GM23248 (cell line): Measurements from ENCODE around the gene DRC1. TPM values are rescaled to one million over a fixed set of nuclear protein-coding genes. Genes with fewer than 3 reads are reported as not detected.

ENCODE experiments used
- DNase-seq: peaks from one replicate; pipeline ENCODE4 v3.0.0-alpha.2; 2015
- H2AFZ ChIP-seq: fragments of 200-600 bp; sonication (generic); 2 replicates; pipeline ENCODE4 v1.6.1; 2016; ENCODE audit warnings: antibody characterized with exemption
- H3F3A ChIP-seq: fragments of 200-600 bp; sonication (generic); 2 replicates; pipeline ENCODE4 v1.6.1; 2016; ENCODE audit warnings: mild to moderate bottlenecking, antibody characterized with exemption, mixed run types; ENCODE audit not compliant: insufficient read depth
- H3K27ac ChIP-seq: fragments of 200-600 bp; sonication (generic); 2 replicates; pipeline ENCODE4 v1.5.1; 2016; ENCODE audit warnings: mild to moderate bottlenecking
- H3K27me3 ChIP-seq: fragments of 200-600 bp; sonication (generic); replicated peaks from 2 replicates; pipeline ENCODE4 v1.6.1; 2016; ENCODE audit warnings: mild to moderate bottlenecking; ENCODE audit not compliant: insufficient read depth
- H3K36me3 ChIP-seq: fragments of 200-600 bp; sonication (generic); 2 replicates; pipeline ENCODE4 v1.6.1; 2016; ENCODE audit warnings: low read depth, mild to moderate bottlenecking
- H3K4me1 ChIP-seq: fragments of 200-600 bp; sonication (generic); 2 replicates; pipeline ENCODE4 v1.6.1; 2016; ENCODE audit warnings: mild to moderate bottlenecking; ENCODE audit not compliant: insufficient read depth
- H3K4me2 ChIP-seq: fragments of 200-600 bp; sonication (generic); one replicate; pipeline ENCODE4 v1.6.1; 2016; ENCODE audit warnings: mild to moderate bottlenecking; ENCODE audit not compliant: unreplicated experiment
- H3K4me3 ChIP-seq: fragments of 200-600 bp; sonication (generic); 2 replicates; pipeline ENCODE4 v1.5.1; 2016; ENCODE audit warnings: mild to moderate bottlenecking
- H3K79me2 ChIP-seq: fragments of 200-600 bp; sonication (generic); 2 replicates; pipeline ENCODE4 v1.6.1; 2016; ENCODE audit warnings: mild to moderate bottlenecking; ENCODE audit not compliant: insufficient read depth
- H3K9ac ChIP-seq: fragments of 200-600 bp; sonication (generic); 2 replicates; pipeline ENCODE4 v1.6.1; 2016; ENCODE audit warnings: mild to moderate bottlenecking
- H3K9me2 ChIP-seq: fragments of 200-600 bp; sonication (generic); 2 replicates; pipeline ENCODE4 v1.6.1; 2016; ENCODE audit warnings: mixed run types, mild to moderate bottlenecking, moderate library complexity; ENCODE audit not compliant: insufficient read depth
- H3K9me3 ChIP-seq: fragments of 200-600 bp; sonication (generic); one replicate; pipeline ENCODE4 v1.6.1; 2017; ENCODE audit warnings: low read depth
- H4K20me1 ChIP-seq: fragments of 200-600 bp; sonication (generic); 2 replicates; pipeline ENCODE4 v1.6.0; 2016; ENCODE audit not compliant: insufficient read depth
- EZH2 ChIP-seq: fragments of 200-600 bp; sonication (generic); IDR thresholded peaks from 2 replicates; pipeline ENCODE4 v1.6.1; 2018; ENCODE audit warnings: antibody characterized with exemption, mild to moderate bottlenecking; ENCODE audit not compliant: insufficient read depth, poor library complexity, severe bottlenecking
- EZH2phosphoT487 ChIP-seq: fragments of 200-600 bp; sonication (generic); IDR thresholded peaks from 2 replicates; pipeline ENCODE4 v1.6.1; 2018; ENCODE audit warnings: antibody characterized with exemption, moderate library complexity, mild to moderate bottlenecking, low read depth; ENCODE audit not compliant: insufficient read depth
- WGBS, 2 experiments: methylation state at CpG; one replicate each; pipeline ENCODE4 v1.1.6; 2015 to 2017; ENCODE audit warnings: low lambda C conversion rate in 2 of 2, low coverage in 1 of 2; ENCODE audit errors: missing lambda C conversion rate in 2 of 2; 5-methylcytosine and 5-hydroxymethylcytosine counted together
- in situ Hi-C: fragments of 300-500 bp; cut with MboI; formaldehyde crosslinking; loops from 2 replicates; pipeline ENCODE4 v1.15.0; 2020
- polyA plus RNA-seq: library from polyadenylated mRNA; unstranded; fragments of >200 nt; fragmentation: Nextera tagmentation; extraction: Ambion mirVana; gene quantifications from 2 replicates; pipeline ENCODE4 v1.2.1, GENCODE V29; 2016
- total RNA-seq: library from RNA; depleted of rRNA; stranded (reverse); fragments of >200 nt; shearing (Covaris generic); gene quantifications from 2 replicates; pipeline ENCODE4 v1.2.3, GENCODE V29; 2014

The DRC1 gene
- total and polyA plus RNA-seq, 2 experiments from 2014 or later = not detected

- Histone ChIP-seq H3K79me2 (no peaks in the 10 kb centered on the region), H4K20me1 (no peaks in the 10 kb centered on the region), H3K9me3 (no peaks in the 10 kb centered on the region), H2AFZ (no peak overlapping the region), H3K4me1 (no peaks in the 10 kb centered on the region), H3F3A (0 out of 2 replicates have a peak, but pooled peaks cover 12% of the 10 kb centered on the region), H3K9ac (no peak overlapping the region), H3K27ac (no peak overlapping the region), H3K9me2 (no peaks in the 10 kb centered on the region), H3K4me3 (no peak overlapping the region), H3K36me3 (no peaks in the 10 kb centered on the region), H3K4me2 (no peak overlapping the region), H3K27me3 (no peaks in the 10 kb centered on the region)
- WGBS, 2 experiments = 31 to 41% methylated on average over 4 of the region's 4 CpGs
- no peak for DNase-seq
- TF ChIP-seq EZH2 (no peak), EZH2phosphoT487 (no peak)
- in situ Hi-C loops = no loop called here
These were observed 1.8 kb upstream of the DRC1 start for GRCh38 chr2:26399771-26400376.

DNA sequence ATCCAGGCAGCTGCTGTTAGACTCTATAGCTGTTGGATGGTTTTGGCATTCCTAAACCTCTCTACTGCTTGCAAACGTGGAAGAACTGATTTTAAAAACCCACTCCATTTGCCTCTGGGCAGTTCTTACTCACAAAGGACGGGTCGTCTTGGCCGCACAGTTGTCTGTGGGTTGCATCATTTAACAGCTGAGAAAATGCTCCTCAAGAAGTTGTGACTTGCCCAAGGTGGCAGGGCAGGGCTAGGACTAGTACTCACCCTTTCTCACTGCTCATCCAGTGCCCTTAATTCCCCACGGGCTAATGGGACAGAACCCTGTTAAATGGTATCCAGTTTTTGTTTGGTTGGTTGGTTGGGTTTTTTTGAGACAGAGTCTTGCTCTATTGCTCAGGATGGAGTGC, 997 bp upstream of the DRC1 start:
- WGBS, 2 experiments = 81 to 89% methylated on average over 5 of the region's 5 CpGs
- Histone ChIP-seq H2AFZ (no peak overlapping the region), H3K9ac (no peak overlapping the region), H3K36me3 (no peaks in the 10 kb centered on the region), H3K27me3 (no peaks in the 10 kb centered on the region), H3K9me2 (no peaks in the 10 kb centered on the region), H3F3A (0 out of 2 replicates have a peak, but pooled peaks cover 12% of the 10 kb centered on the region), H3K79me2 (no peaks in the 10 kb centered on the region), H3K4me2 (no peak overlapping the region), H3K27ac (no peak overlapping the region), H3K4me1 (no peaks in the 10 kb centered on the region), H4K20me1 (no peaks in the 10 kb centered on the region), H3K4me3 (no peak overlapping the region), H3K9me3 (no peaks in the 10 kb centered on the region)
- DNase-seq = peak; percentile 5
- in situ Hi-C loops = no loop called here
- TF ChIP-seq EZH2 = no peak
- TF ChIP-seq EZH2phosphoT487 = no peak

- no peak for DNase-seq
- Histone ChIP-seq H3K9ac (no peak overlapping the region), H3K9me3 (no peaks in the 10 kb centered on the region), H3K27me3 (no peaks in the 10 kb centered on the region), H3K4me2 (no peak overlapping the region), H3K4me1 (no peaks in the 10 kb centered on the region), H3K4me3 (no peak overlapping the region), H3F3A (0 out of 2 replicates have a peak, but pooled peaks cover under 1% of the 10 kb centered on the region), H3K36me3 (no peaks in the 10 kb centered on the region), H4K20me1 (no peaks in the 10 kb centered on the region), H3K9me2 (no peaks in the 10 kb centered on the region), H2AFZ (no peak overlapping the region), H3K27ac (no peak overlapping the region), H3K79me2 (no peaks in the 10 kb centered on the region)
- no peak for TF ChIP-seq EZH2
- no peak for TF ChIP-seq EZH2phosphoT487
- in situ Hi-C loops = no loop called here
- 67 to 79% methylated on average over 9 of the region's 9 CpGs for WGBS, 2 experiments
These were observed 5.8 kb downstream of the DRC1 start for GRCh38 chr2:26407526-26407925.

DNA sequence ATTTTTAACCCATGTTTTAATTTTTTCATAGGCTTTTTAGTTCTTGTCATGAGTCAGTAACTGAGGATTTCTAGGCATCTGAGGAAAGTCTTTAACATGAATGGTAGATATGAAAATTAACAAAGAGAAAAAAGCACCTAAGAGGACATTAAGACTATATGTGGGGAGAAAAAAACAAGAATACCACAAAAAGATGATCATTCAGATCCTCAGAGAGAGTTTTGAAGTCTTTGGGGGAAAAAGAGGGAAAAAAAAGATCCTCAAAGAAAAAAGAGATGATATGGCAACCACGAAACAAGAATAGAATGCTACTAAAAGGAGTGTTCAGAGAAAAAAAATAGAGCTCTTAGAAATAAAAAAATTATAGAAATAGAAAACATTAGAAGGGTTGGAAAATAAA, 8.1 kb downstream of the DRC1 start:
- Histone ChIP-seq H3K27ac (no peak overlapping the region), H4K20me1 (no peaks in the 10 kb centered on the region), H3K36me3 (no peaks in the 10 kb centered on the region), H3K79me2 (no peaks in the 10 kb centered on the region), H2AFZ (no peak overlapping the region), H3F3A (no peaks in the 10 kb centered on the region), H3K9ac (no peak overlapping the region), H3K9me3 (no peaks in the 10 kb centered on the region), H3K4me3 (no peak overlapping the region), H3K9me2 (no peaks in the 10 kb centered on the region), H3K4me2 (no peak overlapping the region), H3K4me1 (no peaks in the 10 kb centered on the region), H3K27me3 (no peaks in the 10 kb centered on the region)
- TF ChIP-seq EZH2phosphoT487 (no peak), EZH2 (no peak)
- in situ Hi-C loops = no loop called here
- DNase-seq = no peak
- WGBS, 2 experiments = 36 to 53% methylated on average over 1 of the region's 1 CpG

DNA sequence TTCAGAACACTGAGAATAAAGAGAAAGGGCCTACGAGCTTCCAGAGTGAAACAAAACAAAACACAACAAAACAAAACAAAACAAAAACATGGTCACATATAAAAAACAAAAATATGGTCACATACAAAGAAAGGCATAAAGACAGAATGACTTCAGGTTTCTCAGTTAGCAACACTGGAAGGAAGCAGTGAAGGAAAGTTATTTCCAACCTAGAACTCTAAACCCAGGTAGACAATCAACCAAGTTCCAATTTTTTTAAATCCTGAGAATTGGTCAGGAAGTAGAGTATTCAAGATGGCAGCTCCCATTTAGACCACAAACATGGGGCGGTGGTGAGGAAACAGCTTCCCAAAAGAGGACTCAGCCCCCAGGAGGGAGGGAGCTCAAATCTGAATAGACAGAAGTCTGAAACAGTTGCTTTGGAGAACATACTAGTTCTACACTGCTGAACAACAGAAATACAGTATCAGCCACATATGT, 9.1 kb downstream of the DRC1 start:
- DNase-seq = no peak
- H3K27ac ChIP-seq = no peak overlapping the region
- TF ChIP-seq EZH2 = no peak
- TF ChIP-seq EZH2phosphoT487 = no peak
- 59 to 75% methylated on average over 2 of the region's 2 CpGs for WGBS, 2 experiments
- no peak overlapping the region for H3K9ac ChIP-seq
- no peak overlapping the region for H3K4me3 ChIP-seq
- no peaks in the 10 kb centered on the region for H3K36me3 ChIP-seq
- H3K9me3 ChIP-seq = no peaks in the 10 kb centered on the region
- in situ Hi-C loops = no loop called here
- H4K20me1 ChIP-seq = no peaks in the 10 kb centered on the region
- H3K79me2 ChIP-seq = no peaks in the 10 kb centered on the region
- H3K9me2 ChIP-seq = no peaks in the 10 kb centered on the region
- no peaks in the 10 kb centered on the region for H3K4me1 ChIP-seq
- no peaks in the 10 kb centered on the region for H3K27me3 ChIP-seq
- no peaks in the 10 kb centered on the region for H3F3A ChIP-seq
- peak overlapping the region; percentile 29; the same call in 1 of the 2 replicates for H2AFZ ChIP-seq
- no peak overlapping the region for H3K4me2 ChIP-seq
